Endodermal cell (in vitro differentiated cells): Measurements from ENCODE around the gene VPS72. TPM values are rescaled to one million over a fixed set of nuclear protein-coding genes. Genes with fewer than 3 reads are reported as not detected.
A peak's percentile ranks its signal among the peaks of the same experiment; 100 is the strongest.

Source experiments
- DNase-seq: peaks from one replicate; pipeline ENCODE4 v3.0.0-alpha.2; 2017
- H3K27ac ChIP-seq: 2 replicates; pipeline ENCODE4 v1.5.1; 2013; ENCODE audit warnings: mild to moderate bottlenecking, low read depth, low read length, moderate library complexity
- H3K27me3 ChIP-seq: 2 replicates; pipeline ENCODE4 v1.6.1; 2013; ENCODE audit warnings: mild to moderate bottlenecking, low read length, moderate library complexity; ENCODE audit not compliant: insufficient read depth, control insufficient read depth, poor library complexity, severe bottlenecking
- H3K36me3 ChIP-seq: 2 replicates; pipeline ENCODE4 v1.7.0; 2013; ENCODE audit warnings: mild to moderate bottlenecking, low read length, moderate library complexity; ENCODE audit not compliant: control insufficient read depth, insufficient read depth
- H3K4me1 ChIP-seq: one replicate; pipeline ENCODE4 v1.7.0; 2013; ENCODE audit warnings: low read length; ENCODE audit not compliant: control insufficient read depth, insufficient read depth
- H3K4me3 ChIP-seq: 2 replicates; pipeline ENCODE4 v1.5.1; 2013; ENCODE audit warnings: mild to moderate bottlenecking, low read length, moderate library complexity
- H3K9ac ChIP-seq: 2 replicates; pipeline ENCODE4 v1.6.1; 2013; ENCODE audit warnings: mild to moderate bottlenecking, low read length, moderate library complexity; ENCODE audit not compliant: poor library complexity, severe bottlenecking; ENCODE audit errors: extremely low read depth
- H3K9me3 ChIP-seq: 2 replicates; pipeline ENCODE4 v1.6.1; 2013; ENCODE audit warnings: mild to moderate bottlenecking, low read length, moderate library complexity; ENCODE audit not compliant: control insufficient read depth
- H3K27ac Mint-ChIP-seq: 2 replicates; pipeline ENCODE4 v1.8.0; 2020; ENCODE audit warnings: mixed read lengths
- H3K27me3 Mint-ChIP-seq: 2 replicates; pipeline ENCODE4 v1.8.0; 2021; ENCODE audit warnings: mild to moderate bottlenecking, mixed read lengths; ENCODE audit not compliant: insufficient read depth
- H3K36me3 Mint-ChIP-seq: 2 replicates; pipeline ENCODE4 v1.8.0; 2020; ENCODE audit warnings: low read depth, mixed read lengths
- H3K4me1 Mint-ChIP-seq: 2 replicates; pipeline ENCODE4 v1.8.0; 2020; ENCODE audit warnings: mixed read lengths
- H3K4me3 Mint-ChIP-seq: 2 replicates; pipeline ENCODE4 v1.8.0; 2020; ENCODE audit warnings: mild to moderate bottlenecking, moderate library complexity, mixed read lengths
- H3K9me3 Mint-ChIP-seq: 2 replicates; pipeline ENCODE4 v1.8.0; 2020; ENCODE audit warnings: mild to moderate bottlenecking, mixed read lengths
- WGBS, 2 experiments: methylation state at CpG; one replicate each; pipeline versions ENCODE4 v1.1.5 to v1.1.7; 2013; ENCODE audit warnings: missing lambda C conversion rate in 2 of 2, mixed read lengths in 1 of 2; ENCODE audit not compliant: insufficient coverage in 1 of 2, insufficient read length in 1 of 2; 5-methylcytosine and 5-hydroxymethylcytosine counted together
- total RNA-seq, 2 donors: library from RNA; stranded (reverse); fragmentation: NEBNext Ultra II Directional in 1 of 2; extraction: Animal tissue kit (Norgen Biotek cat#: 25700) in 1 of 2; gene quantifications; 2 replicates in 1 of 2; 3 replicates in 1 of 2; pipeline ENCODE4 v1.2.1, GENCODE V29; 2021
- TF ChIP-seq, protein P1 (sequence below): fragments of 200-600 bp; sonication (generic); conservative IDR thresholded peaks from 2 replicates; pipeline ENCODE4 v1.5.0; 2021; ENCODE audit warnings: antibody characterized with exemption, mild to moderate bottlenecking

VPS72 gene
- total RNA-seq, 2 donors from 2014 or later: 79.4 to 103 TPM

DNA sequence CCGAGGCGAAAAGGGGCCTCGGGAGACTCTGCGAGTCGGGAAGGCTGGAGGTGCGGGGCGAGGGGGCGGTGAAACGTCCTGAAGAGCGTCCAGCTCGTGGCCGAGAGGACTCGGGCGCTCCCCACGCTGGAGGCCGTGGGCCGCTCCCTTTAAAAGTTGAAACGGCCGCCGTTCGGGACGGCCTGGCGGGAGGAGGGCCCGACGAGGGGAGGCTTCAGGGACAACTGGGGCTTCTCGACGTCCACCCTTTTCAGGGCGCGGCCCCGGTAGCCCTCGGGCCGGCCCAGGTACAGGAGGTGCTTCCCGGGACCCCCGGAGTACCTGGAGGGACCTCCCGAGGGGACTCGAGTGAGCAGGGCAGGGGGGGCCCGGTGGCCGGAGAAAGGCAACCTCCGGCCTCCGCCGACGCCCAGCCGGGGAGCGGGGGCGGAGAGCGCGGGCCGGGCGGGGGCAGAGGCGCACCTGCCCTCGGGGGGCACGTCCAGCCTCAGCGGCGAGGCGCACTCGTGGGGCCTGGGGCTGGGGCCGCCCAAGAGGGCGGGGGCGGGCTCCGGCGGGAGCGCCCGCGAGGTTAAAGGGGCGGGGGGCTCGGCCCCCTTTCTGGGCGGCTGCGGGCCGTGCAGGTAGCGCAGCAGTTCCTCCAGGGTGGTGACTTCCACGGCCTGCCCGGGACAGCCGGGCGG is 57.5 kb downstream of the VPS72 start:
- H3K27me3 ChIP-seq: no peaks in the 10 kb centered on the region
- Mint-ChIP-seq H3K9me3 (no peaks in the 10 kb centered on the region), H3K27me3 (peaks cover 20% of the 10 kb centered on the region), H3K4me1 (no peaks in the 10 kb centered on the region), H3K4me3 (peak overlapping the region; percentile 60), H3K36me3 (peaks cover 32% of the 10 kb centered on the region), H3K27ac (peak overlapping the region; percentile 75)
- no peak overlapping the region for H3K4me3 ChIP-seq
- H3K27ac ChIP-seq: no peak overlapping the region
- DNase-seq: no peak
- WGBS, 2 experiments: 82 to 86% methylated on average over 49 to 74 of the region's 74 CpGs
- TF ChIP-seq, protein P1, sequence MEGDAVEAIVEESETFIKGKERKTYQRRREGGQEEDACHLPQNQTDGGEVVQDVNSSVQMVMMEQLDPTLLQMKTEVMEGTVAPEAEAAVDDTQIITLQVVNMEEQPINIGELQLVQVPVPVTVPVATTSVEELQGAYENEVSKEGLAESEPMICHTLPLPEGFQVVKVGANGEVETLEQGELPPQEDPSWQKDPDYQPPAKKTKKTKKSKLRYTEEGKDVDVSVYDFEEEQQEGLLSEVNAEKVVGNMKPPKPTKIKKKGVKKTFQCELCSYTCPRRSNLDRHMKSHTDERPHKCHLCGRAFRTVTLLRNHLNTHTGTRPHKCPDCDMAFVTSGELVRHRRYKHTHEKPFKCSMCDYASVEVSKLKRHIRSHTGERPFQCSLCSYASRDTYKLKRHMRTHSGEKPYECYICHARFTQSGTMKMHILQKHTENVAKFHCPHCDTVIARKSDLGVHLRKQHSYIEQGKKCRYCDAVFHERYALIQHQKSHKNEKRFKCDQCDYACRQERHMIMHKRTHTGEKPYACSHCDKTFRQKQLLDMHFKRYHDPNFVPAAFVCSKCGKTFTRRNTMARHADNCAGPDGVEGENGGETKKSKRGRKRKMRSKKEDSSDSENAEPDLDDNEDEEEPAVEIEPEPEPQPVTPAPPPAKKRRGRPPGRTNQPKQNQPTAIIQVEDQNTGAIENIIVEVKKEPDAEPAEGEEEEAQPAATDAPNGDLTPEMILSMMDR: no peak
- H3K4me1 ChIP-seq: no peaks in the 10 kb centered on the region
- H3K9me3 ChIP-seq: no peaks in the 10 kb centered on the region
- H3K36me3 ChIP-seq: peaks cover 23% of the 10 kb centered on the region
- H3K9ac ChIP-seq: no peak overlapping the region

DNA sequence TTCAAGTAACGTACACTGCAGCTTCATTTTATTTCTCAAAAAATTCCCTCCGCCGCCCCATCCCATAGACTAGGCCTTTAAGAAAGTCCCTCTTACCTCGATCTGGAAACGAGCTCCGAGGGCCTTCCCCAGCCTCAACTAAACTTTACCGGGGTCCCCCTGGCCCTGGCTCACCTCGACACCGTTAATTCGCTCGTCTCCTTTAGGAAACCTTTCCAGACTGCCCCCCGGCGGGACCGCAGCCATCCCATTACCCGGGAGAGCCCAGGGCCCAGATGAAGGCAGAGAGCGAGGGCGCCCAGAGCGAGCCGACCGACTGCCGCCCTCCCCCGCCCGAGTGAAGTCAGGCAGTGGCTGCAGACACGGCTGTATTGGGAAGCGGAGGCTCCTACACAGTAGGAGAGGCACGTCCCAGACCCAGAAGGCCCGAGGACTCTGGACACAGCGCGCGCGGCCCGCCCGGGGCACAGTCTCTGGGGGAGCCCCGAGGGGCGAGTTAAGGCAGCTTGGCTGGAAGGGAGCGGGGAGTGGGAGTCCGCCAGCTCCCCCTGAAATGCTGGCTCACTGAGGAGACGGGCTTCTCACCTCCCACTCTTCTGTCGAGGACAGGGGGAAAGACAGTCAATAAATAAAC is 58.2 kb downstream of the VPS72 start:
- Mint-ChIP-seq H3K36me3 (peaks cover 27% of the 10 kb centered on the region), H3K27ac (peak overlapping the region; percentile 75), H3K4me3 (peak overlapping the region; percentile 60), H3K27me3 (peaks cover 20% of the 10 kb centered on the region), H3K9me3 (no peaks in the 10 kb centered on the region), H3K4me1 (no peaks in the 10 kb centered on the region)
- H3K36me3 ChIP-seq: peaks cover 20% of the 10 kb centered on the region
- no peaks in the 10 kb centered on the region for H3K4me1 ChIP-seq
- H3K9ac ChIP-seq: no peak overlapping the region
- DNase-seq: peak; percentile 84
- TF ChIP-seq, protein P1: no peak
- H3K27ac ChIP-seq: no peak overlapping the region
- no peaks in the 10 kb centered on the region for H3K27me3 ChIP-seq
- WGBS, 2 experiments: 52 to 65% methylated on average over 35 to 39 of the region's 39 CpGs
- H3K4me3 ChIP-seq: peak overlapping the region; percentile 61
- H3K9me3 ChIP-seq: no peaks in the 10 kb centered on the region

DNA sequence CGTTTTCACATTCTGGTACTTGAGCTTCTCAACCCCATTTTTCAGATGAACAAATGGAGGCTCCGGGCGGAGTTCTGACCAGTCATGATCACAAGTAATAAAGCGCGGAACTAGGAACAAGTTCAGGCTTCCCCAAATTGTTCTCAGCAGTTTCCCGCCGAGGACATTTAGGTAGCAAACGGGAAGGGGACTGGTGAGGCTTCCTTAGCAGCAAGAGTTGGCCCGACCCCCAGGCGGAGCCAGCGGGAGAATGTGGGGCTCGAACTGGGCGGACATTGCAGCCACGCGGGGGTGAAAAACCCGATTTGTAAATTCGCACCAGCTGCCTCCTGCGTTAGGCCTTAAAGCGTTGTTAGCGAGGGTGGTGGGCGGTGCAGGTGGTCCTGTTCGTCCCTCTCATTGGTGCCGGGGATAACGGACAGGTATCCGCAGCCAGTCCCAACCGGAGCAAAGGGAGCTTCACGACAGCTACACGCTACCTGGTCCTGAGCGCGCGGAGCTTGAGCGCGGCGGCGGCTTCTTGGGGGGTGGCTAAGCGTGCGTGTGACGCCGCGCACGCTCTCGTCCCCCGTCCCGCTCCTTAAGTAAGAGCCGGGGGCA is 58.9 kb downstream of the VPS72 start:
- Histone ChIP-seq H3K9ac (no peak overlapping the region), H3K36me3 (peaks cover 13% of the 10 kb centered on the region), H3K4me3 (peak overlapping the region; percentile 61), H3K27me3 (no peaks in the 10 kb centered on the region), H3K4me1 (no peaks in the 10 kb centered on the region), H3K27ac (no peak overlapping the region), H3K9me3 (no peaks in the 10 kb centered on the region)
- peak overlapping the region; percentile 60 for H3K4me3 Mint-ChIP-seq
- H3K4me1 Mint-ChIP-seq: peaks cover under 1% of the 10 kb centered on the region
- peaks cover 19% of the 10 kb centered on the region for H3K36me3 Mint-ChIP-seq
- WGBS, 2 experiments: 19 to 46% methylated on average over 38 to 45 of the region's 45 CpGs
- peaks cover 20% of the 10 kb centered on the region for H3K27me3 Mint-ChIP-seq
- H3K27ac Mint-ChIP-seq: peak overlapping the region; percentile 75
- TF ChIP-seq, protein P1: no peak
- DNase-seq: peak; percentile 98
- no peaks in the 10 kb centered on the region for H3K9me3 Mint-ChIP-seq
